ENCODE results near the gene DUSP22. TPM values are rescaled to one million over a fixed set of nuclear protein-coding genes. Genes with fewer than 3 reads are reported as not detected.
"Not testable (repeated sequence)": the region's sequence is repeated elsewhere in the genome, so short reads cannot be mapped to it uniquely, and the experiment has no call there.

The DUSP22 gene
- total RNA-seq, 1 donor from 2014 or later: 24.3 TPM

DNA sequence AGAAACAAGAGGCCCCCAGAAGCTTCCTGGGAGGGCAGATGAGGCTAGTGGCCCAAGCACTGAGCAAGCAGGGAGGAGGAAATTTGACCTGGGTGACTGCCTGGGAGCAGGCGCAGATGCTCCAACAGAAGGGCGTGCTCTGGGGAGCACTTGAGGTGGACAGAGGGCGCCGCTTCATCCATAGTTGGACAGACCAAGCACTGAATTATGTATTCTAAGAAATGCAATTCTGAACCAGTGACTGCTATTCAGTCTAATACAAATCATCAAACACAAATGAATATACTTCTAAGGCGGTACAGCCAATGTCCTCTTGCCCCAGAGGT lies 70.6 kb downstream of the DUSP22 start:
- intact Hi-C loops (cut with micrococcal nuclease): no loop called here

DNA sequence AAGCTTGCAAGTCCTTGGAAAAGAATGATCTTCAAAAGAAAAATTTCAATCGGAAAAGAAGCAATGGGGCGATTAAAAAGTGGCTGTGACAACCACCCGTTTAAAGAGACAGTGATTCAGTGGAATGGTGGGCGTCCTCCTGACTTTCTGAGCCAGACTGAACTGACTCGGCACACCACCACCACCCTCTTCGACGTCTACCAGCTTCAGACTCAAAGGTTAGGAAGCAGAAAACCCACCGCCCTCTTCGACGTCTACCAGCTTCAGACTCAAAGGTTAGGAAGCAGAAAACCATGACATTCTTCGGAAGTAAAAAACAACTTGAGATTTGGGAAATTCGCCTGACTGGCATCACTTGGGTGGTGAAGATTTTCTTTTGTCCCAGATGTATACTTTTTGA lies 71.0 kb downstream of the DUSP22 start:
- intact Hi-C loops (cut with micrococcal nuclease): no loop called here

DNA sequence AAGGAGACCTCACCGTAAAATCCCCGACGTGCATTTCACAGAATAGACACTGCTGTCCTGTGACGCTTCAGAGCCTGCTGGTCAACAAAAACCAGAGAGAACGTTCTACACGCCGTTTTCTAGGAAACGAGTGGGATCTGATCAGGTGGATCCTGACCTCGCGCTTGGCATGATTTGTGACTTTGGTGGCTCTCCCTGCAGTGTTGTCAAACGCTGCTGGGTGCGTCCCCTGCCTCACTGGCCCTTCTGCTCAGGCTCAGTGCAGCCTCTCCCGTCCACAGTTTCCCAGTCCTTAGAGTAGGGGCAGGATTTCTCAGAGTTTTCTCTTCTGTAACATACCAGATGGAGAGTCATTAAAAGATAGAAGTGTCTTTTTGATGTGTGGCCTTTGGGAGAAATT lies 71.6 kb downstream of the DUSP22 start:
- intact Hi-C loops (cut with micrococcal nuclease): no loop called here

DNA sequence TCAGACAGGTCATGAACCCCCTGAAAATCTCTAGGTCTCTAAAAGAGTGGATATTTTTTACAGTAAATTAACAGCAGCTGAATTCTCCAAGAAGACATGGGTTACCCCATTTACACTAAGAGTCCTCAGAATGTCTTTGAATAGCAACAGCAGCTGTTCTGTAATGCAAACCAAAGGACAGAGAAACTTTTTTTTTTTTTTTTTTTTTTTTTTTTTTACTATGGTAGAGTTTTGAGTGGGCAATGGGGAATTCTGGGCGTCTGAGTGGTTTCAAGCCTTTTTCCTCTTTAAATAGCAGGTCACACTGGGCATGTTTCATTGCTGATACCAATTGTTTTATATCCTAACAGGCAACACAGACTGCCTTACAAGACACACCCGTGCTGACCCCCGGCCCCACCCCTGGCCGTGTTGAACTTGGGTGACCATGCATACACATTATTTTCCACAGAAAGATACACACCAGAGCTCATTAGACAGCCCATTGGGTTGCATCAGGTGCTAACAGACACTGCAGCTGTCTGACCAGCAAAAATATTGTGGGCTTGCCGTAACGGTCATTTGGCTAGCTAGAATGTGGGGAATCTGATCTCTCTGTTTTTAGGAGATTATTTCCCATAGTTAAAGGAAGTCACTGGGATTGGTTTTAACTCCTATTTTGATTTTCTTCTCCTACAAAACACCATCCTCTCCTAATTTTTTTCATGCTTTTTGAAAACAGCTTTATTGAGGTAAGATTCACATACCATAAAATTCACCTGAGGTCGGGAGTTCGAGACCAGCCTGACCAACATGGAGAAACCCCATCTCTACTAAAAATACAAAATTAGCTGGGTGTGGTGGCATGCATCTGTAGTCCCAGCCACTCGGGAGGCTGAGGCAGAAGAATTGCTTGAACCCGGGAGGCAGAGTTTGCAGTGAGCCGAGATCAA lies 72.6 kb downstream of the DUSP22 start:
- intact Hi-C loops (cut with micrococcal nuclease): no loop called here

DNA sequence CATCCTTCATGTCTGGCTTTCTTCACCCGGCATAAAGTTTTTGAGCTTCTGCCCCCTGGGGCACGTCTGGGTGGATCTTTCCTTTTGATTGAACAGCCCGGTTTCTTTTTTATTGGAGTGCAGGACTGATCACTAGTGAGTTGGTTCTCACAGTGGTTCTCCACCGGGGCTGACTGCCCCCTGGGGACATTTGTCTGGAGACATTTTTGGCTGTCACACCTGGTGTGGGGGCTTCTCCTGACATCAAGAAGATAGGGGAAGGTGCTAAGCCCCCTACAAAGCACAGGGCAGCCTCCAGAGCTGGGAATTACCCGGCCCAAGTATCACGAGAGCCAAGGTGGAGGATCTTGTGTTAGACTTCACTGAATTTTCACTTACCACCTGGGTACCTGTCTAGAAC lies 73.5 kb downstream of the DUSP22 start:
- intact Hi-C loops (cut with micrococcal nuclease): no loop called here

DNA sequence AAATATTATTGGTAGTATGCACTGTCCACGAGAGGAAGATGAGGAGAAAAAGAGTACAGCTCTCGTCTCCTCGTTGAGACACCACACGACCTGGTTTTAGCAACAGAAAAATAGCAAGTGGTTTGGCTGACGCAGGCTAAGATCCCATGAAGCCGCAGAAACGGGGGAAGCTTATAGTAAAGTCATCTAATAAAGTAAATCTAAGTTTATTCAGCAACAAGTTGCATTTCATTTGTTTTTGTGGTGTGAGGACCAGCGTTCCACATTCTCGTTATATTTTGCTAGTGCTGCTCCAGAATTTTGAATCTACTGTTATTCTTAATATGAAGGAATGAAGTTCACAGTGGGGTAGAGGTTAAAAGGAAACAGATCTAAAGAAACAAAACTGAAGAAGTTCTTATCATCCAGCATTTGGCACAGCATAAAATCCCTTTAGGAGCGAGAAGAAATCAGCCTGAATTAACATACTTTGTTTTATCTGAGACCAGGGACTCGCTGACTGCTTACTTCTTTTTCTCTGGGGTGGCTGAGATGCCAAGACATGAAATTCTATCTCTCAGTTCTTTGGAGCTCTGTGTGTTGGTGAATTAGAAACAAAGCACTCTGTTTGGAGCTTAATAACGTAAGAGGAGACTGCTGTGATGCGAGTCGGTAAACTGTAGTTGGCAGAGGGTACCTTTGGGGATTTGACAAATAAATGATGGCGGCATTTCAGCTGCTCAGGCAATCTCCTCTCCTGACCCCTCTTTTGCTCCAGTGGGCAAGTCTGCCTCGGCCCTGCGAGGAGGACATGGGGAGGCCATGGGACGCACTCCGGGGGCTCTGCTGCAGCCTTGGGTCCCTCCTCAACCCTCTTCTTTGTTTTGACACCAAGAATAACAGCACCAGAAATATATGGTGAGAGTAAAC lies 74.4 kb downstream of the DUSP22 start:
- intact Hi-C loops (cut with micrococcal nuclease): no loop called here

DNA sequence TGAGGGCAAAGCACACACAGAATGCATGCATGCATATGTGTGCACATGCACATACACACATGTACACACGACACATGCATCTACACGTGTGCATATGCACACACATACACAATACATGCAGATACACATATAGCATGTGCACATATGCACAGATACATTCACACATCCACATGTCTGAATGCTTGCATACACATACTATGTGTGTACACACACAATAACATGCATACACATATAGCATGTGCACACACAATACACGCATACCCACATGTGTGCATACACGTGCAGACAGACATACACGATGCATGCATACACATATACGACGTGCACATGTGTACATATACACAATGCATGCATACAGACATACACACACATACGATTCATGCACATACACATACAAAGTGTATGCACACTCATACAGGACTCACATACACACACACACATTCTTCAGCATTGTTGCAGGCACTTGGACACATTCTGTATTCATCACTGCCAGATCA lies 75.1 kb downstream of the DUSP22 start:
- intact Hi-C loops (cut with micrococcal nuclease): no loop called here

DNA sequence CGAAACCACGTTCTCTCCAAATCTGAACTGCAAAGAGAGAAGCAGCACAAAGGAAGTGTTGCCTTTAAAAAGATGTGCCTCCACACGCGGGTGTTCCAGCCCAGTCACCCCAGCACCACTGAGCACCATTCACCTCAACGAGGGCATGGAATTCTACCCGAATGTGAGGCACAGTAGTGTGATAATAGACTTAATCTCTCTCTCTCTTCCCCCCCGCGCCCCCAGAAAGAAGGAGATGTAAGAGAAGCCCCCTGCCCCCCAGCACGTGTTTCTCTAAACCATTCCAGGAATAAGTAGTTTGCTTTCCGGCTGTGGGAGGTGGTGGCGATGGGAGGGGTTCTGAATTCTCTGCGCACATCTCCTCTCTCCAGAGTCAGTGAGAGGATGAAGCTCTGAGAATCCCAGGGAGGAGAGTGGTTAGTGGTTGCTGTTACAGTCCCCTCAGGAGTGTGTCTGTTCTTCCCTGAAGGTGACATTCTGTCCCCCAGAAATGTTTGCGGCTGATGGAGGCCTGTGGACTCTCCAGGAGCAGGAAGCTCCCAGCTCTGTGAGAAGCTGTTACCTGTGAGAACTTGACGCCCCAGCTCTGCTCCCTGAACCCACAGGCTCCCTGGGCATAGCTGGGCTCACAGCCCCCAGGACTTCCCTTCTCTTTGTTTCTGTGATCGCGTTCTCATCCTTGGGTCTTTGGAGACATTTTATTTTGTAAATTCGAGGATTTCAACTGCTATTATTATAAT lies 75.8 kb downstream of the DUSP22 start:
- intact Hi-C loops (cut with micrococcal nuclease): no loop called here

DNA sequence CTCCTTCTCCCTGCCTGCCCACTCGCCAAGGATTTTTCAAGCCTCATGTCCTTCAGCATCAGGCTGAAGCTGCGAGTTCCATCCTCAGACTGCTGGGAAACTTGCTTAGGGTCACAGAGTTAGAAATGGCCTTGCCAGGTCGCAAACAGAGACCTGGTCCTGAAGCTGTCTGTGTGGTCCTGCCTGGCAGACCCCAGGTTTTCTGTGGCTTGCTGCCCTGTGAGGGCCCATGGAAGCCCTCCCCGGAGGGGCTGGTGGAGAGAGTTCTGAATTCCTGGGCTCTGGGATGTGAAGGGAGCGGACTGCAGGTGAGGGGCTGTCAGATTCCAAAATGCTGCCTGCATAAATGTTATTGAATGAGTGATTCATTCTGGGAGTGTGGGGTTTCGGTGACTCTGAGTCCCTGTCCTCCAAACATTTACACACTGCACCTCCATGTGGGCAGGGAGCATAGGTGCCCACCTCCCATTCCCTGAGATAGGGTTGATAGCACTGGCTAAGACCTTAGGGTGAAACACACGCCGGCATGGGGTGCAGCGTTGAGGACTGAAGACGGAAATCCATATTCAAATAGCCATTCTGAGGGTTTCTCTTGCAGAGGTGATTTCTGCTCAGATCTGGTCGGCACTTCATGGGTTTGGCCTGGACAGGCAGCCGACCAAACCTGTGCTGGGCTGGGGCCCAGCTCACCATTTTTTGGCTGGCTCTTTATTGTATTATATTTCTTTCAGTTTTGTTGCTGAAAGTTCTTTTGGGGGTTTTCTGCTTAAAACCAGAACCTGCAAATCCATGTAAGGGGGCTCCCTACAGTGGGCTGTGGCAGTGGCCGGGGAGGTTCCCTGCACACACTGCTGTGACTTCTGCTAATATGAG lies 77.5 kb downstream of the DUSP22 start:
- intact Hi-C loops (cut with micrococcal nuclease): no loop called here

DNA sequence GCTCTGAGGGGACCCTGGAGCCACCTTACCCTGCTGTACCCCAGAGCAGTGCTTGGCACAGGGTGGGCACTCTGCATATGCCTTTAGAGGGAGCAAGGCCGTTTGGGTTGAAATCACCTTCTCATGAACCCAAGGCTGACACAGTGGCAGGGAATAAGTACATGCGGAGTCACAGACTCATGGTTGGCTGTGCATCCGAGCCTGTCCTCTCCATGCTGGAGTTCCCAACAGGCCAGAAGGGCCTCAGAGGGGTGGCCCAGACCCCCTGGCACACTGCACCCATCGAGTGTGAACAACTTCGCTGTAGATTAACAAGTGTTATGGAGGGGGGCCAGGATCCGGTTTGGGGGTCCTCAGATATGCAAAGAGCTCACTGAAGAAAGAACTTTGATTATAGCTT lies 78.3 kb downstream of the DUSP22 start:
- intact Hi-C loops (cut with micrococcal nuclease): no loop called here

DNA sequence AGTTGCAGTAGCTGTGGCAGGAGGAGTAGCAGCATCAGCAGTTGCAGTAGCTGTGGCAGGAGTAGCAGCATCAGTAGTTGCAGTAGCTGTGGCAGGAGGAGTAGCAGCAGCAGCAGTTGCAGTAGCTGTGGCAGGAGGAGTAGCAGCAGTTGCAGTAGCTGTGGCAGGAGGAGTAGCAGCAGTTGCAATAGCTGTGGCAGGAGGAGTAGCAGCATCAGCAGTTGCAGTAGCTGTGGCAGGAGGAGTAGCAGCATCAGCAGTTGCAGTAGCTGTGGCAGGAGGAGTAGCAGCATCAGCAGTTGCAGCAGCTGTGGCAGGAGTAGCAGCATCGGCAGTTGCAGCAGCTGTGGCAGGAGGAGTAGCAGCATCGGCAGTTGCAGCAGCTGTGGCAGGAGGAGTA lies 79.6 kb downstream of the DUSP22 start:
- intact Hi-C loops (cut with micrococcal nuclease): not testable (repeated sequence)

DNA sequence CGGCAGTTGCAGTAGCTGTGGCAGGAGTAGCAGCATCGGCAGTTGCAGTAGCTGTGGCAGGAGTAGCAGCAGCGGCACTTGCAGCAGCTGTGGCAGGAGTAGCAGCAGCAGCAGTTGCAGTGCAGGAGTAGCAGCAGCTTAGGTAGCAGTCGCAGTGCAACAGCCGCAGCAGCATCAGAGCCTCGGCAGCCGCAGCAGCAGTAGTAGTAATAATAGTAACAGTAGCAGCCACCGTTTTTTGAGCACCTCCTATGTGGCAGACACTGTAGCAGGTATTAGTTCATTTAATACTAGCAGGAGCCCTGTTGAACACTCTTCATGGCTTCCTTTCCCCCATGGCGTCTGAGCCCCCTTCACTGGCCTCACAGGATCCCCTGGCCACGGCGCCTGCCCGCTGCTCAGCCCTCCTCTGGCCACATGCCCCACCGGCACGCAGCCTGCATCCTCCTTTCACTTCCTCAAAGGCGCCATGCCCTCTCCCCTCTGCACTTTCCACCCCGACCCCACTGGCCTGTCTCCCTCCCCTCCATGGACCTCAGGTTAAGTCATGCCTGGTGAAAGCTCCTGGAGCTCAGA lies 80.1 kb downstream of the DUSP22 start:
- intact Hi-C loops (cut with micrococcal nuclease): no loop called here

DNA sequence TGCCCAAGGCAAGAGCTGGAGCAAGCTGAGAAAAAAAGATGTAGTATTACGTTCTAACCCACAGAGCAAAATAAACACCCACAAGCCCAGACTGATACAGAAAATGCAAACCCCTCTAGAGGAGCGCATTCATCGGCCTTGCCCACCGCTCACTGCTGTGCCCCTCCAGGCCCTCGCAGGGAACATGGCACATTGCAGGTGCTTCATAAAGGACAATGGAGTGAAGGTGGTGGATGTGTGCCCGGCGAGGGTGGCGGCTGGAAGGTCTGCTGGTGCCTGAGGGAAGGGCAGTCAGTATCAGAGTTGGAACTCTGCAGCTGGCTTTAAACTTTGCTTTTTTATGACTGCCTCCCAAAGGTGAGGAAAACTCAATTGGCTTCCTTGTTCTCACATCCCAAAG lies 80.7 kb downstream of the DUSP22 start:
- intact Hi-C loops (cut with micrococcal nuclease): no loop called here

DNA sequence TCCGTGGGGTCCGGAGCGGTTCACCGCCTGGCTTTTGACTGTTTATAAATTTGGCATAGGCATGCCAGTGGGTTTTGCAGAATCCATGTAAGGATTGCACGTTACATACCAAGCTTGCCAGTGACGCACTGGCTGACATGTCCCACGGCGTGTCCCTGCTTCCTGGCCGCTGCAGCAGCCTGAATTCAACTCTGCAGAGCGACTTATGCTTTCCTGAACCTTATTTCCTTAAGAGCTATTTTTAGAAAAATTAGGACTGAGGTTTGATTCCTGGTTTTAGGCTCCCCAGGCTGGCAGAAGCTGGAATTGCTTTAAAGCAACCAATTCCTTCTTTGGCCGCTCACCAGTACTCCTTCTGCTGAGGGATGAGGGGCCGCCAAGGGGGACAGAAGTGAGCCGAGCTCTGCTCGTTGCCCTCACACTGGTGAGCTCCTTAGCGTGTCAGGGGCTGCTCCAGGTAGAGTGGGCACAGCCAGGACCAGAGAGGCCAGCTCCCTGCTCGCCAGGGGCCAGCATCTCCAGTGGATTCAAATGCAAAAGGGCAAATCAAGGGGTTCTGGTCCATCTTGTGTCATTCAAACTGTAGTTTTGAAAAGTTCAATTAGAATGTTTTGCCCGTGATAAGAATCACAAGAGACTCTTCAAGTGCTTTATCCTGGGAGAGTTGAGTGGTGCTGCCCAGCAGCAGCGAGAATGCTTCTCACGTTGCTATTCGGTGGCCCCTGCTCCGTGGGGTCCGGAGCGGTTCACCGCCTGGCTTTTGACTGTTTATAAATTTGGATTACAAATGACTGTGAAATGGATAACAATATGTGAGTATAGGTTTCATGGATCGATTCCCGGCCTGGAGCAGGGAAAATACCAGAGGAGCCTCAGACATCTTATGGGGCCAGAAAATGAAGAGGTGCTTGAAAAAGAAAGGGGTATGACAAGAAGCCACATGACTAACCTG lies 81.8 kb downstream of the DUSP22 start:
- intact Hi-C loops (cut with micrococcal nuclease): no loop called here

DNA sequence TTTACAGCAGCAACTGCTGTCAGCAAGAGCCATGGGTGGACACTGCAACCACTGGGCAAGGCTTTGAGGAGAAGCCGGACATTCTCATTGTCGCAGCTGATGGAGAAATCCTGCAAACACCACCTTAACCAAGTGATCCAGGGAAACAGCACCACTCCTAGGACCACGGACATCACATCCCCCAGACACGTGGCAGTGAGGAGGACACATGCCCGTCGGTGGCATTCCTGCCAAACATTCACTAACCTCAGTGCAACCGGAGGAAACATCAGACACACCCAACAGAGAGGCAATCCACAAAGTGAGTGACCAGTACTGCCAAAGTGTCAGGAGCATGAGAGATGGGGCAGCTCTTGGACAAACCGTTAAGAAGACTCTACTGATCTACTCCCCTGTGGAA lies 82.7 kb downstream of the DUSP22 start:
- intact Hi-C loops (cut with micrococcal nuclease): no loop called here

DNA sequence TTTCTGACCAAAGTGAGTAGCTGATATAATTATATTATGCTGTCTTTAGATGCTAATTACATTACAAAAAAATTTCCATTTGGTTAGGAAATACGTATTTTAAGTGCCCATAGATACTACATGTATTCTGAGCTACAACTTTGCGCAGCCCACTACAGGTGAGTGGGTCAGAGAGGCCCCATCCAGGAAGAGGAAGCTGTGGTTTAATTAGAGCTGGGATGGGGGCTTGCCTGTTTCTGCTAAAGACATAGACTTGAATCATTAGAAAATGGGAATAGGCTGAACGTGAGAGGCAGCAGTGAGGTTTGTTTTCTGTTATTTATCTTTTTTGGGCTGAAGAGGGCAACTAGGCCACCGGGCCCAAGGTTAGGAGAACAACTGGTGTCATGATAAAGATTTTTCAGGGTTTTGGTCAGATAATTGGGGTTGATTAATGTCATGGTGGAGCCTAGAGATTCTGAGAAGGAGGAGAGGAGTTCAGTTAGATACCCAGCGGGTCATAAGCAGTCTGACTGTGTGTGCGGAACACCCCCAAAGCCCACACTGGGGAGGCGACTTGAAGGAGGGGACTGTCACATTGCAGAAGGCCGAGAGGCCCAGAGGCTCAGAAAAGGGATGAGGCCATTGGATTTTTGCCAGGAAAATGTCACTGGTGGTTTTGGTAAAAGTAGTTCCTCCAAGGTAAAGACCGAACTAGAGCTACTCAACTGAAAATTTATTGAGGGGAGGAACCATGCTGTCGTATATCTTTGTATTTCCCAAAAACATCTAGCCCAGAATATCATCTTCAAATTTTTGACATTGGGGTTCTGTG lies 84.7 kb downstream of the DUSP22 start:
- intact Hi-C loops (cut with micrococcal nuclease): no loop called here

DNA sequence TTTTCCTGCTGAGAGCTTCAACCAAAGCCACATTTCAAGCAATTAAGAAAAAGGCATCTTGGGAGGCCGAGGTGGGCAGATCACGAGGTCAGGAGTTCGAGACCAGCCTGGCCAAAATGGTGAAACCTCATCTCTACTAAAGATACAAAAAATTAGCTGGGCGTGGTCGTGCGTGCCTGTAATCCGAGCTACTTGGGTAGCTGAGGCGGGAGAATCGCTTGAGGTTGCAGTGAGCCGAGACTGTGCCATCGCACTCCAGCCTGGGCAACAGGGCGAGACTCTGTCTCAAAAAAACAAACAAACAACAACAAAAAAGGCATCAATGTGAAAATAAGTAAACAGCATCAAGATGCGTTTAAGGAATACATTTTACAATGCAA lies 85.3 kb downstream of the DUSP22 start:
- intact Hi-C loops (cut with micrococcal nuclease): not testable (repeated sequence)
